Measurements from ENCODE around the gene NEGR1. TPM values are rescaled to one million over a fixed set of nuclear protein-coding genes. Genes with fewer than 3 reads are reported as not detected.

Gene NEGR1
- total and polyA plus RNA-seq, 2 donors (not counting 3 experiments of a cell fraction or from before 2014, with no cell fraction given) = 6.8 to 21.8 TPM

- no peaks in the 10 kb centered on the region for H3K9me3 ChIP-seq (replicated peaks; ENCODE audit: control insufficient read depth, insufficient read depth, low read length)
- no peak overlapping the region for H3K4me3 ChIP-seq (replicated peaks in 1 of 3; ENCODE audit: insufficient read depth in 1 of 3, low read depth in 1 of 3, low read length in 3 of 3)
- dilution Hi-C loops (cut with MboI; ENCODE audit: extremely low pct_ligation_motif_present, low sequenced_read_pairs) (no loop called here), intact Hi-C loops (cut with micrococcal nuclease) (no loop called here)
- CTCF ChIA-PET = interaction anchor here (1.0 to 4.5 kb wide), 2 partner anchors 14 to 27 kb away, joined by 3 to 32 read pairs; no protein-coding TSS in a partner anchor
- H3K27ac ChIP-seq (ENCODE audit: insufficient read depth, low read depth, low read length) = no peak overlapping the region
- H3K9ac ChIP-seq (replicated peaks; ENCODE audit: extremely low read depth, insufficient read depth, low read length) = no peak overlapping the region
- no peak overlapping the region for H3K4me2 ChIP-seq (ENCODE audit: insufficient read depth, low read length)
- DNase-seq (ENCODE audit: low read depth, low spot score) = peak; percentile 6
- H3K4me1 ChIP-seq (ENCODE audit: control insufficient read depth, extremely low read depth, insufficient read depth, low read length) = peaks cover 10% of the 10 kb centered on the region
- TF ChIP-seq MAX (IDR thresholded peaks at IDR 0.05; ENCODE audit: insufficient read depth, insufficient read length) (no peak), MYC (IDR thresholded peaks at IDR 0.05; ENCODE audit: low read depth, low read length) (no peak), CTCF (IDR thresholded peaks at IDR 0.05; ENCODE audit: extremely low read depth in 1 of 2, insufficient read depth in 1 of 2, low read depth in 1 of 2, low read length in 2 of 2) (no peak), POLR2AphosphoS5 (IDR thresholded peaks at IDR 0.05; ENCODE audit: insufficient read depth, low read depth, low read length) (no peak), JUN (IDR thresholded peaks at IDR 0.05; ENCODE audit: borderline replicate concordance, insufficient read depth, insufficient read length, low read depth) (no peak), POLR2A (IDR thresholded peaks at IDR 0.05; ENCODE audit: low read depth, low read length) (no peak), GATA2 (IDR thresholded peaks at IDR 0.05; ENCODE audit: insufficient read depth, insufficient read length, low read depth, low read length) (no peak), EZH2 (IDR thresholded peaks at IDR 0.05; ENCODE audit: borderline replicate concordance, low read depth, low read length, severe bottlenecking) (no peak), FOS (IDR thresholded peaks at IDR 0.05; ENCODE audit: borderline replicate concordance, insufficient read depth, low read length) (no peak)
- H4K20me1 ChIP-seq (replicated peaks; ENCODE audit: control insufficient read depth, extremely low read depth, insufficient read depth, low read length) = no peaks in the 10 kb centered on the region
- FAIRE-seq = no peak
- no peaks in the 10 kb centered on the region for H3K79me2 ChIP-seq (ENCODE audit: control insufficient read depth, insufficient read depth, low read length)
- POLR2A ChIA-PET = no interaction called here
- no peaks in the 10 kb centered on the region for H3K27me3 ChIP-seq (ENCODE audit: control insufficient read depth in 2 of 2, insufficient read depth in 2 of 2, low read length in 2 of 2)
- no TSS peak for BruUV-seq (replicated peaks)
- no peak overlapping the region for H2AFZ ChIP-seq (ENCODE audit: low read depth, low read length)
- H3K36me3 ChIP-seq (ENCODE audit: control insufficient read depth in 2 of 2, extremely low read depth in 1 of 2, insufficient read depth in 2 of 2, low read length in 2 of 2) = no peaks in the 10 kb centered on the region
- H3K9me1 ChIP-seq (replicated peaks; ENCODE audit: control insufficient read depth, extremely low read depth, insufficient read depth, low read length) = no peaks in the 10 kb centered on the region
Observed at GRCh38 chr1:72051538-72051937, 230.8 kb downstream of the NEGR1 start.
